Endothelial cell of hepatic sinusoid (primary cell): Measurements from ENCODE around the gene RELT.
"Not testable (repeated sequence)": the region's sequence is repeated elsewhere in the genome, so short reads cannot be mapped to it uniquely, and the experiment has no call there.

Source experiments
- in situ Hi-C: cut with HindIII; loops from 2 replicates; pipeline ENCODE4 v1.10.0; 2017; ENCODE audit warnings: low sequenced_read_pairs

The RELT gene

GRCh38 chr11:73425108-73425507 is 48.9 kb downstream of the RELT start:
- in situ Hi-C loops, result loop anchor here (10.0 kb wide), 1 partner anchor 170 kb away; the partner anchor contains the start of gene FAM168A

GRCh38 chr11:73426219-73426850 is 50.1 kb downstream of the RELT start:
- in situ Hi-C loops, result loop anchor here (10.0 kb wide), 1 partner anchor 168 kb away; the partner anchor contains the start of gene FAM168A

- in situ Hi-C loops, result loop anchor here (10.0 kb wide), 1 partner anchor 167 kb away; the partner anchor contains the start of gene FAM168A
Observed at GRCh38 chr11:73428227-73428626, 52.0 kb downstream of the RELT start.

- in situ Hi-C loops, result loop anchor here (10.0 kb wide), 1 partner anchor 166 kb away; the partner anchor contains the start of gene FAM168A
Observed at GRCh38 chr11:73428699-73429098, 52.5 kb downstream of the RELT start.

GRCh38 chr11:73429121-73429750 is 53.0 kb downstream of the RELT start:
- in situ Hi-C loops, result loop anchor here (10.0 kb wide), 1 partner anchor 166 kb away; the partner anchor contains the start of gene FAM168A

GRCh38 chr11:73430326-73430725 is 54.1 kb downstream of the RELT start:
- in situ Hi-C loops, result no loop called here

- in situ Hi-C loops, result no loop called here
Observed at GRCh38 chr11:73431396-73431795, 55.2 kb downstream of the RELT start.

GRCh38 chr11:73436859-73437258 is 60.7 kb downstream of the RELT start:
- in situ Hi-C loops, result not testable (repeated sequence)

- in situ Hi-C loops, result no loop called here
Observed at GRCh38 chr11:73439002-73439843, 63.0 kb downstream of the RELT start.

- in situ Hi-C loops, result no loop called here
Observed at GRCh38 chr11:73445980-73446379, 69.8 kb downstream of the RELT start.

- in situ Hi-C loops, result no loop called here
Observed at GRCh38 chr11:73446766-73447165, 70.6 kb downstream of the RELT start.
